ENCODE measurements around the gene LIN28A. TPM values are rescaled to one million over a fixed set of nuclear protein-coding genes. Genes with fewer than 3 reads are reported as not detected.

LIN28A gene
- total and polyA plus RNA-seq, 2 donors (not counting 1 experiment from before 2014, with no cell fraction given), result not detected

- TF ChIP-seq CTCF (IDR thresholded peaks at IDR 0.05) (no peak), EZH2 (IDR thresholded peaks at IDR 0.05; ENCODE audit: borderline replicate concordance, insufficient read depth, low read depth, low read length, poor library complexity, severe bottlenecking) (no peak)
- DNase-seq, result no peak
- no peak overlapping the region for H3K27ac ChIP-seq (ENCODE audit: low read length in 2 of 2)
- ChIA-PET POLR2A (no interaction called here), CTCF (interaction anchor here (0.7 to 2.4 kb wide), 4 partner anchors 12 to 220 kb away, joined by 3 to 7 read pairs (median 4); partner anchors contain the start of gene ZNF593)
- H3K4me2 ChIP-seq (replicated peaks; ENCODE audit: low read depth, low read length, poor library complexity, severe bottlenecking), result no peak overlapping the region
- Mint-ChIP-seq H3K27ac (no peak overlapping the region), H3K9me3 (ENCODE audit: insufficient read depth) (no peaks in the 10 kb centered on the region), H3K4me3 (no peak overlapping the region), H3K27me3 (peaks cover 19% of the 10 kb centered on the region), H3K4me1 (peaks cover 2% of the 10 kb centered on the region)
- H3K9ac ChIP-seq (ENCODE audit: low read length), result no peak overlapping the region
- H3K4me3 ChIP-seq (ENCODE audit: control extremely low read depth in 1 of 5, extremely low read depth in 1 of 5, insufficient read depth in 1 of 5, low read depth in 2 of 5, low read length in 4 of 5), result no peak overlapping the region
- no peak for ATAC-seq (ENCODE audit: low read depth)
- no peak overlapping the region for H2AFZ ChIP-seq (ENCODE audit: insufficient read depth, low read depth, low read length, poor library complexity, severe bottlenecking)
- H4K20me1 ChIP-seq (ENCODE audit: control insufficient read depth, insufficient read depth, low read length, poor library complexity, severe bottlenecking), result no peaks in the 10 kb centered on the region
- no peaks in the 10 kb centered on the region for H3K36me3 ChIP-seq (replicated peaks in 1 of 2; ENCODE audit: control extremely low read depth in 1 of 2, control insufficient read depth in 1 of 2, extremely low read depth in 1 of 2, insufficient read depth in 2 of 2, low read length in 1 of 2)
- H3K9me3 ChIP-seq (ENCODE audit: control extremely low read depth in 1 of 3, control insufficient read depth in 2 of 3, insufficient read depth in 1 of 3, low read length in 2 of 3), result no peaks in the 10 kb centered on the region
- H3K27me3 ChIP-seq (replicated peaks in 1 of 4; ENCODE audit: control extremely low read depth in 1 of 4, control insufficient read depth in 3 of 4, insufficient read depth in 4 of 4, low read length in 3 of 4), result peaks cover 0 to 2% (median 0%) of the 10 kb centered on the region in 4 experiments
- intact Hi-C loops (cut with micrococcal nuclease), result no loop called here
- H3K79me2 ChIP-seq (ENCODE audit: control insufficient read depth, insufficient read depth, low read length), result no peaks in the 10 kb centered on the region
- whole genome bisulfite sequencing (ENCODE audit: insufficient coverage), result 100% methylated on average over 1 of the region's 4 CpGs
- no peaks in the 10 kb centered on the region for H3K4me1 ChIP-seq (ENCODE audit: control insufficient read depth in 2 of 2, insufficient read depth in 2 of 2, low read length in 2 of 2)
Observed at GRCh38 chr1:26389604-26390247, 20.9 kb upstream of the LIN28A start.

GRCh38 chr1:26391450-26391849, 19.2 kb upstream of the LIN28A start:
- no peak overlapping the region for H3K4me3 ChIP-seq (ENCODE audit: control extremely low read depth in 1 of 5, extremely low read depth in 1 of 5, insufficient read depth in 1 of 5, low read depth in 2 of 5, low read length in 4 of 5)
- ATAC-seq (ENCODE audit: low read depth), result no peak

More at GRCh38 chr1:26391450-26391849, 19.2 kb upstream of the LIN28A start:
- TF ChIP-seq EZH2 (IDR thresholded peaks at IDR 0.05; ENCODE audit: borderline replicate concordance, insufficient read depth, low read depth, low read length, poor library complexity, severe bottlenecking) (no peak), CTCF (IDR thresholded peaks at IDR 0.05) (peak; percentile 26)
- no peaks in the 10 kb centered on the region for H3K36me3 ChIP-seq (replicated peaks in 1 of 2; ENCODE audit: control extremely low read depth in 1 of 2, control insufficient read depth in 1 of 2, extremely low read depth in 1 of 2, insufficient read depth in 2 of 2, low read length in 1 of 2)
- H3K79me2 ChIP-seq (ENCODE audit: control insufficient read depth, insufficient read depth, low read length), result no peaks in the 10 kb centered on the region
- peaks cover 2% of the 10 kb centered on the region for H3K4me1 Mint-ChIP-seq
- no peak overlapping the region for H2AFZ ChIP-seq (ENCODE audit: insufficient read depth, low read depth, low read length, poor library complexity, severe bottlenecking)
- H3K4me3 Mint-ChIP-seq, result no peak overlapping the region
- H3K9me3 ChIP-seq (ENCODE audit: control extremely low read depth in 1 of 3, control insufficient read depth in 2 of 3, insufficient read depth in 1 of 3, low read length in 2 of 3), result no peaks in the 10 kb centered on the region
- H3K27me3 ChIP-seq (replicated peaks in 1 of 4; ENCODE audit: control extremely low read depth in 1 of 4, control insufficient read depth in 3 of 4, insufficient read depth in 4 of 4, low read length in 3 of 4), result peaks cover 0 to 2% (median 0%) of the 10 kb centered on the region in 4 experiments
- CTCF ChIA-PET, result interaction anchor here (0.6 to 2.4 kb wide), 6 partner anchors 27 to 174 kb away, joined by 3 to 7 read pairs (median 3); no protein-coding TSS in a partner anchor
- H3K27ac ChIP-seq (ENCODE audit: low read length in 2 of 2), result no peak overlapping the region
- no peaks in the 10 kb centered on the region for H3K9me3 Mint-ChIP-seq (ENCODE audit: insufficient read depth)
- H3K4me1 ChIP-seq (ENCODE audit: control insufficient read depth in 2 of 2, insufficient read depth in 2 of 2, low read length in 2 of 2), result no peaks in the 10 kb centered on the region
- no peak overlapping the region for H3K27ac Mint-ChIP-seq
- no peak overlapping the region for H3K9ac ChIP-seq (ENCODE audit: low read length)
- H4K20me1 ChIP-seq (ENCODE audit: control insufficient read depth, insufficient read depth, low read length, poor library complexity, severe bottlenecking), result no peaks in the 10 kb centered on the region
- H3K4me2 ChIP-seq (replicated peaks; ENCODE audit: low read depth, low read length, poor library complexity, severe bottlenecking), result no peak overlapping the region
- intact Hi-C loops (cut with micrococcal nuclease), result loop anchor here (1.0 kb wide), 1 partner anchor 27 kb away; no protein-coding TSS in a partner anchor
- 0% methylated on average over 3 of the region's 3 CpGs for WGBS (ENCODE audit: insufficient coverage)
- DNase-seq, result peak; percentile 40
- peaks cover 14% of the 10 kb centered on the region for H3K27me3 Mint-ChIP-seq
- POLR2A ChIA-PET, result no interaction called here

Measured in B cell (primary cell).